ENCODE measurements around the gene GALNT16.
"Not testable (repeated sequence)": the region's sequence is repeated elsewhere in the genome, so short reads cannot be mapped to it uniquely, and the experiment has no call there.

GALNT16 gene

GRCh38 chr14:69281450-69282169 is 21.7 kb downstream of the GALNT16 start:
- no peak for DNase-seq (ENCODE audit: low read depth, low spot score)
- H3K27ac ChIP-seq: no peak overlapping the region

GRCh38 chr14:69282448-69282847 is 22.5 kb downstream of the GALNT16 start:
- H3K27ac ChIP-seq: no peak overlapping the region
- DNase-seq (ENCODE audit: low read depth, low spot score): no peak

GRCh38 chr14:69284170-69284569 is 24.2 kb downstream of the GALNT16 start:
- DNase-seq (ENCODE audit: low read depth, low spot score): no peak
- no peak overlapping the region for H3K27ac ChIP-seq

- H3K27ac ChIP-seq: no peak overlapping the region
- no peak for DNase-seq (ENCODE audit: low read depth, low spot score)
These were observed 25.8 kb downstream of the GALNT16 start for GRCh38 chr14:69285661-69286255.

- no peak overlapping the region for H3K27ac ChIP-seq
- DNase-seq (ENCODE audit: low read depth, low spot score): no peak
These were observed 27.4 kb downstream of the GALNT16 start for GRCh38 chr14:69287098-69288010.

- DNase-seq (ENCODE audit: low read depth, low spot score): no peak
- H3K27ac ChIP-seq: no peak overlapping the region
These were observed 28.2 kb downstream of the GALNT16 start for GRCh38 chr14:69288011-69288771.

GRCh38 chr14:69288956-69289705 is 29.2 kb downstream of the GALNT16 start:
- H3K27ac ChIP-seq: no peak overlapping the region
- no peak for DNase-seq (ENCODE audit: low read depth, low spot score)

GRCh38 chr14:69289811-69290520 is 30.0 kb downstream of the GALNT16 start:
- no peak for DNase-seq (ENCODE audit: low read depth, low spot score)
- H3K27ac ChIP-seq: no peak overlapping the region

- H3K27ac ChIP-seq; DNase-seq (ENCODE audit: low read depth, low spot score): not testable (repeated sequence)
These were observed 30.9 kb downstream of the GALNT16 start for GRCh38 chr14:69290881-69291280.

GRCh38 chr14:69291396-69291795 is 31.4 kb downstream of the GALNT16 start:
- DNase-seq (ENCODE audit: low read depth, low spot score): no peak
- no peak overlapping the region for H3K27ac ChIP-seq

GRCh38 chr14:69291891-69292561 is 32.1 kb downstream of the GALNT16 start:
- H3K27ac ChIP-seq: no peak overlapping the region
- DNase-seq (ENCODE audit: low read depth, low spot score): no peak

GRCh38 chr14:69298131-69299071 is 38.4 kb downstream of the GALNT16 start:
- no peak overlapping the region for H3K27ac ChIP-seq
- DNase-seq (ENCODE audit: low read depth, low spot score): no peak

GRCh38 chr14:69299286-69300035 is 39.5 kb downstream of the GALNT16 start:
- no peak for DNase-seq (ENCODE audit: low read depth, low spot score)
- no peak overlapping the region for H3K27ac ChIP-seq

- no peak for DNase-seq (ENCODE audit: low read depth, low spot score)
- H3K27ac ChIP-seq: no peak overlapping the region
These were observed 40.8 kb downstream of the GALNT16 start for GRCh38 chr14:69300601-69301221.

- DNase-seq (ENCODE audit: low read depth, low spot score): no peak
- H3K27ac ChIP-seq: no peak overlapping the region
These were observed 43.1 kb downstream of the GALNT16 start for GRCh38 chr14:69303086-69303485.

GRCh38 chr14:69312608-69313007 is 52.6 kb downstream of the GALNT16 start:
- DNase-seq (ENCODE audit: low read depth, low spot score): no peak
- no peak overlapping the region for H3K27ac ChIP-seq

All from epithelial cell of prostate (primary cell).